ENCODE results near the gene CDH26.

GRCh38 chr20:59976156-59976782 is 18.0 kb downstream of the CDH26 start:
- no peak for TF ChIP-seq POLR2A (IDR thresholded peaks at IDR 0.05; ENCODE audit: insufficient read depth in 1 of 2, low read depth in 2 of 2, low read length in 2 of 2)
- no peak for TF ChIP-seq SUZ12 (IDR thresholded peaks at IDR 0.05; ENCODE audit: low read depth, low read length)
- TF ChIP-seq HOXA7 (CRISPR knock-in tag; IDR thresholded peaks at IDR 0.05), result no peak

Measured in HepG2 (cell line).